Breast epithelium (tissue), 4 donors: ENCODE data around the gene CXXC4. TPM values are rescaled to one million over a fixed set of nuclear protein-coding genes. Genes with fewer than 3 reads are reported as not detected.

ENCODE experiments used
- DNase-seq, 2 donors: peaks; one replicate each; pipeline ENCODE4 v3.0.0-alpha.2; 2019; ENCODE audit warnings: low spot score in 2 of 2
- H3K27ac ChIP-seq, 2 donors: fragments of 200-600 bp; sonication (generic) in 1 of 2; one replicate each; pipeline ENCODE4 v1.5.1; 2016 to 2019; ENCODE audit warnings: mild to moderate bottlenecking in 1 of 2
- H3K27me3 ChIP-seq, 2 donors: fragments of 200-600 bp; sonication (generic) in 1 of 2; one replicate each; pipeline versions ENCODE4 v1.5.1 to v1.6.0; 2017 to 2019; ENCODE audit warnings: control low read depth in 1 of 2, mild to moderate bottlenecking in 1 of 2
- H3K36me3 ChIP-seq: fragments of 200-600 bp; one replicate; pipeline ENCODE4 v1.5.1; 2019
- H3K4me1 ChIP-seq, 2 donors: fragments of 200-600 bp; sonication (generic); one replicate each; pipeline ENCODE4 v1.5.1; 2016 to 2019; ENCODE audit warnings: control low read depth in 1 of 2
- H3K4me3 ChIP-seq, 3 donors: fragments of 200-600 bp; sonication (generic); 1 replicate in 2 of 3; 2 replicates in 1 of 3; pipeline ENCODE4 v1.5.1; 2016 to 2019; ENCODE audit warnings: mild to moderate bottlenecking in 3 of 3, moderate library complexity in 2 of 3
- H3K9me3 ChIP-seq, 2 donors: fragments of 200-600 bp; sonication (generic) in 1 of 2; one replicate each; pipeline ENCODE4 v1.5.1; 2016 to 2019; ENCODE audit warnings: control low read depth in 1 of 2
- CTCF ChIP-seq, 3 donors: fragments of 450-650 bp; IDR thresholded peaks; one replicate each; pipeline ENCODE4 v1.5.1; 2016 to 2017; ENCODE audit warnings: antibody characterized with exemption in 3 of 3, mild to moderate bottlenecking in 3 of 3, moderate library complexity in 3 of 3
- POLR2A ChIP-seq: fragments of 450-650 bp; IDR thresholded peaks from one replicate; pipeline ENCODE4 v1.6.1; 2016; ENCODE audit warnings: antibody characterized with exemption, mild to moderate bottlenecking, moderate library complexity
- POLR2AphosphoS5 ChIP-seq, 3 donors: sonication (generic); formaldehyde crosslinking; IDR thresholded peaks; one replicate each; pipeline ENCODE4 v1.6.1; 2017; ENCODE audit warnings: antibody characterized with exemption in 3 of 3
- intact Hi-C: fragments of 100-400 bp; cut with DNase I; formaldehyde crosslinking; loops from one replicate; pipeline ENCODE4 v1.15.1; 2023; ENCODE audit warnings: low total_unique reads
- total RNA-seq, 3 donors: library from RNA; depleted of rRNA; stranded (reverse); fragments of >200 nt; gene quantifications; one replicate each; pipeline ENCODE4 v1.1.0, GENCODE V29; 2016

The CXXC4 gene
- total RNA-seq, 3 donors from 2014 or later: 0.32 to 4.0 (median 3.3) TPM

- H3K4me3 ChIP-seq: no peak overlapping the region
- H3K4me1 ChIP-seq: no peaks in the 10 kb centered on the region
- H3K9me3 ChIP-seq: no peaks in the 10 kb centered on the region
- H3K36me3 ChIP-seq: no peaks in the 10 kb centered on the region
- intact Hi-C loops: no loop called here
- TF ChIP-seq POLR2A (no peak), POLR2AphosphoS5 (IDR thresholded peaks at IDR 0.05) (no peak), CTCF (IDR thresholded peaks at IDR 0.05) (no peak)
- H3K27me3 ChIP-seq: no peaks in the 10 kb centered on the region
- H3K27ac ChIP-seq: no peak overlapping the region
- no peak for DNase-seq
Measured at GRCh38 chr4:104465619-104466018, 29.1 kb downstream of the CXXC4 start.

GRCh38 chr4:104465201-104465600 is 29.5 kb downstream of the CXXC4 start:
- H3K4me3 ChIP-seq: no peak overlapping the region
- TF ChIP-seq POLR2AphosphoS5 (IDR thresholded peaks at IDR 0.05) (no peak), POLR2A (no peak), CTCF (IDR thresholded peaks at IDR 0.05) (no peak)
- no peak overlapping the region for H3K27ac ChIP-seq
- intact Hi-C loops: no loop called here
- H3K36me3 ChIP-seq: no peaks in the 10 kb centered on the region
- DNase-seq: no peak
- H3K27me3 ChIP-seq: no peaks in the 10 kb centered on the region
- no peaks in the 10 kb centered on the region for H3K4me1 ChIP-seq
- no peaks in the 10 kb centered on the region for H3K9me3 ChIP-seq

GRCh38 chr4:104462641-104463040 is 32.1 kb downstream of the CXXC4 start:
- no peaks in the 10 kb centered on the region for H3K4me1 ChIP-seq
- no peaks in the 10 kb centered on the region for H3K36me3 ChIP-seq
- H3K27me3 ChIP-seq: no peaks in the 10 kb centered on the region
- TF ChIP-seq CTCF (IDR thresholded peaks at IDR 0.05) (no peak), POLR2A (no peak), POLR2AphosphoS5 (IDR thresholded peaks at IDR 0.05) (no peak)
- H3K27ac ChIP-seq: no peak overlapping the region
- intact Hi-C loops: no loop called here
- H3K9me3 ChIP-seq: no peaks in the 10 kb centered on the region
- DNase-seq: no peak
- H3K4me3 ChIP-seq: no peak overlapping the region

GRCh38 chr4:104457308-104457981 is 37.2 kb downstream of the CXXC4 start:
- Histone ChIP-seq H3K36me3 (no peaks in the 10 kb centered on the region), H3K4me1 (no peaks in the 10 kb centered on the region), H3K27ac (no peak overlapping the region), H3K9me3 (no peaks in the 10 kb centered on the region), H3K27me3 (no peaks in the 10 kb centered on the region), H3K4me3 (no peak overlapping the region)
- no peak for DNase-seq
- intact Hi-C loops: loop anchor here (5.0 kb wide), 1 partner anchor 795 kb away; no protein-coding TSS in a partner anchor
- TF ChIP-seq POLR2AphosphoS5 (IDR thresholded peaks at IDR 0.05) (no peak), CTCF (IDR thresholded peaks at IDR 0.05) (no peak), POLR2A (no peak)

- Histone ChIP-seq H3K27ac (no peak overlapping the region), H3K4me1 (no peaks in the 10 kb centered on the region), H3K36me3 (no peaks in the 10 kb centered on the region), H3K9me3 (no peaks in the 10 kb centered on the region), H3K4me3 (no peak overlapping the region), H3K27me3 (no peaks in the 10 kb centered on the region)
- TF ChIP-seq POLR2A: no peak
- TF ChIP-seq CTCF (IDR thresholded peaks at IDR 0.05): no peak
- TF ChIP-seq POLR2AphosphoS5 (IDR thresholded peaks at IDR 0.05): no peak
- intact Hi-C loops: no loop called here
- no peak for DNase-seq
Measured at GRCh38 chr4:104451573-104451972, 43.1 kb downstream of the CXXC4 start.
